ENCODE measurements around the gene ELP4.
"Not testable (repeated sequence)": the region's sequence is repeated elsewhere in the genome, so short reads cannot be mapped to it uniquely, and the experiment has no call there.

ELP4 gene

DNA sequence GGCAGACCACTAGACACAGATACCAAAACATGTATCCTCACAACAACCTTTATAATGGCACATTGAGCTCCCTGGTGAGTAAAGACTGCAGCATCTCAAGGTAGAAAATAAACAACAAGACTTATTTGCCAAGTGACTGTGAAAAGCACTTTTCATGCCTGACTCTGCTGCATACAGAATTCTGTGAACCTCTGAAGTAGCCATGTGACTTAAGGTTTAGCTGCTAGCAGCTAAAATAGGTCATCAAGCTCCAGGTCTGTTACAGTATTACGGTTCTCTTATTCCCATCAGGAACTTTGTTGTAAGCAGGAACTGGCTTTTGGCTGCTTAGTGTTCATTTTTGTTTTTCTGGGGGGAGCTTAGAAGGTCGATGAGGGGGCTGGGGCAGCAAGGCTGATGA lies 162.1 kb downstream of the ELP4 start:
- Histone ChIP-seq H3K36me3 (ENCODE audit: low read length) (no peaks in the 10 kb centered on the region), H4K20me1 (ENCODE audit: low read depth, low read length) (no peaks in the 10 kb centered on the region), H3K9me2 (replicated peaks; ENCODE audit: insufficient read depth, low read length) (no peaks in the 10 kb centered on the region), H3K9me3 (ENCODE audit: insufficient read depth, low read length) (no peaks in the 10 kb centered on the region), H3K9ac (ENCODE audit: low read length) (no peak overlapping the region), H3K4me2 (ENCODE audit: low read depth, low read length, poor library complexity, severe bottlenecking) (no peak overlapping the region), H3K4me3 (ENCODE audit: insufficient read depth, low read length, poor library complexity, severe bottlenecking) (no peak overlapping the region), H3K79me2 (ENCODE audit: insufficient read depth, low read length) (no peaks in the 10 kb centered on the region), H3K27ac (ENCODE audit: low read depth, low read length) (no peak overlapping the region), H3K27me3 (ENCODE audit: low read length) (no peaks in the 10 kb centered on the region), H3F3A (ENCODE audit: insufficient read depth) (no peaks in the 10 kb centered on the region), H2AFZ (ENCODE audit: low read depth, low read length, severe bottlenecking) (no peak overlapping the region)
- no peak for TF ChIP-seq EZH2phosphoT487 (conservative IDR thresholded peaks at IDR 0.05; ENCODE audit: low read length)
- TF ChIP-seq, protein P1, sequence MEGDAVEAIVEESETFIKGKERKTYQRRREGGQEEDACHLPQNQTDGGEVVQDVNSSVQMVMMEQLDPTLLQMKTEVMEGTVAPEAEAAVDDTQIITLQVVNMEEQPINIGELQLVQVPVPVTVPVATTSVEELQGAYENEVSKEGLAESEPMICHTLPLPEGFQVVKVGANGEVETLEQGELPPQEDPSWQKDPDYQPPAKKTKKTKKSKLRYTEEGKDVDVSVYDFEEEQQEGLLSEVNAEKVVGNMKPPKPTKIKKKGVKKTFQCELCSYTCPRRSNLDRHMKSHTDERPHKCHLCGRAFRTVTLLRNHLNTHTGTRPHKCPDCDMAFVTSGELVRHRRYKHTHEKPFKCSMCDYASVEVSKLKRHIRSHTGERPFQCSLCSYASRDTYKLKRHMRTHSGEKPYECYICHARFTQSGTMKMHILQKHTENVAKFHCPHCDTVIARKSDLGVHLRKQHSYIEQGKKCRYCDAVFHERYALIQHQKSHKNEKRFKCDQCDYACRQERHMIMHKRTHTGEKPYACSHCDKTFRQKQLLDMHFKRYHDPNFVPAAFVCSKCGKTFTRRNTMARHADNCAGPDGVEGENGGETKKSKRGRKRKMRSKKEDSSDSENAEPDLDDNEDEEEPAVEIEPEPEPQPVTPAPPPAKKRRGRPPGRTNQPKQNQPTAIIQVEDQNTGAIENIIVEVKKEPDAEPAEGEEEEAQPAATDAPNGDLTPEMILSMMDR (IDR thresholded peaks at IDR 0.05; ENCODE audit: insufficient read depth, low read length, poor library complexity, severe bottlenecking): no peak

- not testable (repeated sequence) for H3K79me2 ChIP-seq (ENCODE audit: insufficient read depth, low read length); H3K9ac ChIP-seq (ENCODE audit: low read length); H3K9me3 ChIP-seq (ENCODE audit: insufficient read depth, low read length); H3F3A ChIP-seq (ENCODE audit: insufficient read depth); H3K9me2 ChIP-seq (replicated peaks; ENCODE audit: insufficient read depth, low read length); H2AFZ ChIP-seq (ENCODE audit: low read depth, low read length, severe bottlenecking); H4K20me1 ChIP-seq (ENCODE audit: low read depth, low read length); H3K27ac ChIP-seq (ENCODE audit: low read depth, low read length); H3K4me2 ChIP-seq (ENCODE audit: low read depth, low read length, poor library complexity, severe bottlenecking); H3K4me3 ChIP-seq (ENCODE audit: insufficient read depth, low read length, poor library complexity, severe bottlenecking); H3K27me3 ChIP-seq (ENCODE audit: low read length); H3K36me3 ChIP-seq (ENCODE audit: low read length)
These were observed 163.5 kb downstream of the ELP4 start for GRCh38 chr11:31673108-31673507.

GRCh38 chr11:31676280-31676982 lies 166.9 kb downstream of the ELP4 start:
- Histone ChIP-seq H3K27me3 (ENCODE audit: low read length) (no peaks in the 10 kb centered on the region), H3K36me3 (ENCODE audit: low read length) (no peaks in the 10 kb centered on the region), H2AFZ (ENCODE audit: low read depth, low read length, severe bottlenecking) (no peak overlapping the region), H3K27ac (ENCODE audit: low read depth, low read length) (no peak overlapping the region), H3K4me2 (ENCODE audit: low read depth, low read length, poor library complexity, severe bottlenecking) (no peak overlapping the region), H3K9me2 (replicated peaks; ENCODE audit: insufficient read depth, low read length) (no peaks in the 10 kb centered on the region), H3K9me3 (ENCODE audit: insufficient read depth, low read length) (no peaks in the 10 kb centered on the region), H3K79me2 (ENCODE audit: insufficient read depth, low read length) (no peaks in the 10 kb centered on the region), H3K9ac (ENCODE audit: low read length) (no peak overlapping the region), H3F3A (ENCODE audit: insufficient read depth) (no peaks in the 10 kb centered on the region), H4K20me1 (ENCODE audit: low read depth, low read length) (no peaks in the 10 kb centered on the region), H3K4me3 (ENCODE audit: insufficient read depth, low read length, poor library complexity, severe bottlenecking) (no peak overlapping the region)
- TF ChIP-seq EZH2phosphoT487 (conservative IDR thresholded peaks at IDR 0.05; ENCODE audit: low read length): no peak
- TF ChIP-seq, protein P1 (IDR thresholded peaks at IDR 0.05; ENCODE audit: insufficient read depth, low read length, poor library complexity, severe bottlenecking): no peak

- Histone ChIP-seq H3K79me2 (ENCODE audit: insufficient read depth, low read length) (no peaks in the 10 kb centered on the region), H2AFZ (ENCODE audit: low read depth, low read length, severe bottlenecking) (no peak overlapping the region), H3K9ac (ENCODE audit: low read length) (no peak overlapping the region), H4K20me1 (ENCODE audit: low read depth, low read length) (no peaks in the 10 kb centered on the region; the same call in 1 of the 2 replicates), H3K9me3 (ENCODE audit: insufficient read depth, low read length) (no peaks in the 10 kb centered on the region), H3K27me3 (ENCODE audit: low read length) (no peaks in the 10 kb centered on the region), H3K9me2 (replicated peaks; ENCODE audit: insufficient read depth, low read length) (no peaks in the 10 kb centered on the region), H3K4me3 (ENCODE audit: insufficient read depth, low read length, poor library complexity, severe bottlenecking) (no peak overlapping the region), H3K27ac (ENCODE audit: low read depth, low read length) (no peak overlapping the region), H3K4me2 (ENCODE audit: low read depth, low read length, poor library complexity, severe bottlenecking) (no peak overlapping the region), H3F3A (ENCODE audit: insufficient read depth) (no peaks in the 10 kb centered on the region), H3K36me3 (ENCODE audit: low read length) (no peaks in the 10 kb centered on the region)
- TF ChIP-seq EZH2phosphoT487 (conservative IDR thresholded peaks at IDR 0.05; ENCODE audit: low read length): no peak
- TF ChIP-seq, protein P1 (IDR thresholded peaks at IDR 0.05; ENCODE audit: insufficient read depth, low read length, poor library complexity, severe bottlenecking): no peak
These were observed 171.2 kb downstream of the ELP4 start for GRCh38 chr11:31680770-31681169.

Data from SU-DHL-6 (cell line).